T-cell (primary cell): ENCODE measurements around the gene C2CD4A. TPM values are rescaled to one million over a fixed set of nuclear protein-coding genes. Genes with fewer than 3 reads are reported as not detected.

Experiments used
- ATAC-seq, 4 experiments: fragments of 200-7000 bp in 3 of 4; fragments of 150-1000 bp in 1 of 4; cut with Tn5 transposase; replicated peaks in 1 of 4; 1 replicate in 3 of 4; 2 replicates in 1 of 4; pipeline ENCODE4 v1.10.0; 2021; ENCODE audit warnings: moderate library complexity in 3 of 4, mild to moderate bottlenecking in 2 of 4, moderate number of reproducible peaks in 1 of 4
- CTCF ChIA-PET, 2 donors: fragments of 300-600 bp; sonication (Branson Sonifier 250); formaldehyde crosslinking; loops; one replicate each; lab custom pipeline; 2022; ENCODE audit warnings: antibody characterized with exemption in 2 of 2; lab: Charles Lee
- POLR2A ChIA-PET, 2 donors: fragments of 300-600 bp; sonication (Branson Sonifier 250); formaldehyde crosslinking; loops; one replicate each; lab custom pipeline; 2022; ENCODE audit warnings: antibody characterized with exemption in 2 of 2; lab: Charles Lee
- DNase-seq, 35 experiments: peaks; one replicate each; pipeline versions ENCODE4 v3.0.0 to v3.0.0-alpha.2; 2013 to 2023
- H3K27ac ChIP-seq: one replicate; pipeline ENCODE4 v1.5.1; 2013; ENCODE audit warnings: low read length
- H3K27me3 ChIP-seq, 2 experiments: replicated peaks in 1 of 2; 1 replicate in 1 of 2; 2 replicates in 1 of 2; pipeline versions ENCODE4 v1.6.1 to v1.7.0; 2013; ENCODE audit warnings: low read length in 1 of 2, mixed read lengths in 1 of 2; ENCODE audit not compliant: control insufficient read depth in 2 of 2, insufficient read depth in 2 of 2; ENCODE audit errors: extremely low read depth in 1 of 2
- H3K36me3 ChIP-seq, 2 donors: 1 replicate in 1 of 2; 2 replicates in 1 of 2; pipeline versions ENCODE4 v1.6.1 to v1.7.0; 2013; ENCODE audit warnings: low read length in 1 of 2; ENCODE audit not compliant: control insufficient read depth in 2 of 2, insufficient read depth in 1 of 2; ENCODE audit errors: extremely low read depth in 1 of 2
- H3K4me1 ChIP-seq, 2 experiments: 1 replicate in 1 of 2; 2 replicates in 1 of 2; pipeline versions ENCODE4 v1.6.1 to v1.7.0; 2013; ENCODE audit warnings: low read length in 2 of 2, mixed read lengths in 1 of 2; ENCODE audit not compliant: insufficient read depth in 2 of 2, control insufficient read depth in 1 of 2; ENCODE audit errors: extremely low read depth in 1 of 2
- H3K4me3 ChIP-seq, 2 donors: 1 replicate in 1 of 2; 2 replicates in 1 of 2; pipeline versions ENCODE4 v1.5.1 to v1.7.0; 2013; ENCODE audit warnings: mild to moderate bottlenecking in 2 of 2, low read length in 1 of 2, moderate library complexity in 1 of 2; ENCODE audit not compliant: control insufficient read depth in 1 of 2; ENCODE audit errors: extremely low read depth in 1 of 2
- H3K9me3 ChIP-seq: 2 replicates; pipeline ENCODE4 v1.7.0; 2013
- H3K27ac Mint-ChIP-seq, 2 donors: one replicate each; pipeline ENCODE4 v1.8.0; 2020 to 2021; ENCODE audit warnings: mild to moderate bottlenecking in 2 of 2, mixed read lengths in 2 of 2
- H3K27me3 Mint-ChIP-seq, 2 donors: one replicate each; pipeline ENCODE4 v1.8.0; 2021 to 2022; ENCODE audit warnings: mixed read lengths in 2 of 2
- H3K36me3 Mint-ChIP-seq: one replicate; pipeline ENCODE4 v1.8.0; 2021; ENCODE audit warnings: mixed read lengths
- H3K4me1 Mint-ChIP-seq, 3 donors: one replicate each; pipeline ENCODE4 v1.8.0; 2020 to 2022; ENCODE audit warnings: mixed read lengths in 3 of 3, mild to moderate bottlenecking in 1 of 3
- H3K4me3 Mint-ChIP-seq, 3 donors: one replicate each; pipeline ENCODE4 v1.8.0; 2020 to 2022; ENCODE audit warnings: mild to moderate bottlenecking in 3 of 3, mixed read lengths in 3 of 3, moderate library complexity in 3 of 3
- H3K9me3 Mint-ChIP-seq, 3 donors: one replicate each; pipeline ENCODE4 v1.8.0; 2020 to 2022; ENCODE audit warnings: mixed read lengths in 3 of 3
- WGBS: methylation state at CpG from one replicate; pipeline ENCODE4 v1.1.5; 2013; ENCODE audit warnings: missing lambda C conversion rate; ENCODE audit not compliant: insufficient coverage; 5-methylcytosine and 5-hydroxymethylcytosine counted together
- total RNA-seq, 35 experiments: library from RNA in 6 of 35; stranded (reverse) in 6 of 35; fragments of 120-200 nt in 1 of 35; gene quantifications; one replicate each; pipeline versions ENCODE4 v1.2.1 to v1.2.4 and lab custom pipeline; 2013 to 2026

C2CD4A gene
- total RNA-seq, 5 donors from 2014 or later (not counting 1 experiment from before 2014, with no cell fraction given): not detected

- Histone ChIP-seq H3K9me3 (no peaks in the 10 kb centered on the region), H3K4me1 (peaks cover 2 to 16% of the 10 kb centered on the region in 2 experiments), H3K4me3 (peak overlapping the region; percentile 50 to 70), H3K36me3 (no peaks in the 10 kb centered on the region), H3K27ac (no peak overlapping the region), H3K27me3 (peaks cover 11 to 23% of the 10 kb centered on the region in 2 experiments)
- Mint-ChIP-seq H3K4me3 (peak overlapping the region; percentile 78 to 92 (median 85)), H3K27me3 (peaks cover 17 to 24% of the 10 kb centered on the region in 2 donors), H3K27ac (no peak overlapping the region), H3K9me3 (no peaks in the 10 kb centered on the region), H3K4me1 (peaks cover 16 to 25% (median 24%) of the 10 kb centered on the region in 3 donors), H3K36me3 (no peaks in the 10 kb centered on the region)
- CTCF ChIA-PET: interaction anchor here in 1 of 2 donors (1.4 kb wide), 1 partner anchor 13 kb away, joined by 3 read pairs; no protein-coding TSS in a partner anchor
- WGBS: 3% methylated on average over 62 of the region's 62 CpGs
- ATAC-seq (peak; percentile 69 to 73 (median 70)), DNase-seq (peak in 16 of 35 experiments; percentile 1 to 45 (median 10))
- POLR2A ChIA-PET: no interaction called here
Observed at GRCh38 chr15:62067448-62068044, 769 bp downstream of the C2CD4A start.

DNA sequence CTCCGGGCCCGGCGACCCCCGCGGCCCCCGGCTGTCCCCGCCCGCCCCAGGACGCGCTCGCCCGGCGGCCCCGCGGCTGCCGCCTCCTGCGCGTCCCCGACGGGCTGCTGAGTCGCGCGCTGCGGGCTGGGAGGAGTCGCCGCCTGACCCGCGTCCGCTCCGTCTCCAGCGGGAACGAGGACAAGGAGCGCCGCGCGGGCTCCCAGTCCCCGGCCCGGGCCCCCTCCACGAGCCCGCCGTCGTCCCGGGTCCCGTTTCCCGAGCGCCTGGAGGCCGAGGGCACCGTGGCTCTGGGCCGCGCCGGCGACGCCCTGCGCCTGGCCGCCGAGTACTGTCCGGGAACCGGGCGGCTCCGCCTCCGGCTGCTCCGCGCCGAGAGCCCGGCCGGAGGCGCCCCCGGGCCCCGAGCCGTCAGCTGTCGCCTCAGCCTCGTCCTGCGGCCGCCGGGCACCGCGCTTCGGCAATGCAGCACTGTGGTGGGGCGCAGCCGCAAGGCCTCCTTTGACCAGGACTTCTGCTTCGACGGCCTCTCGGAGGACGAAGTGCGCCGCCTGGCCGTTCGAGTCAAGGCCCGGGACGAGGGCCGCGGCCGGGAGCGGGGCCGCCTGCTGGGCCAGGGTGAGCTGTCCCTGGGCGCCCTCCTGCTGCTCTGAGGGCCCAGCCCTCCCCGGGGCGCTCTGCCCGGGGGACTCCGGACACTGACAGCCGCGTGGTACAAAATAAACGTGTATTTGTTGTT is 1.5 kb downstream of the C2CD4A start:
- POLR2A ChIA-PET: interaction anchor here in 1 of 2 donors (0.6 kb wide), 1 partner anchor 1792 kb away, joined by 5 read pairs; no protein-coding TSS in a partner anchor
- peaks cover 17 to 24% of the 10 kb centered on the region in 2 donors for H3K27me3 Mint-ChIP-seq
- DNase-seq (peak in 14 of 35 experiments; percentile 0 to 29 (median 10)), ATAC-seq (peak; percentile 8 to 49 (median 33))
- H3K4me1 Mint-ChIP-seq: peaks cover 16 to 25% (median 23%) of the 10 kb centered on the region in 3 donors
- Histone ChIP-seq H3K4me3 (peak overlapping the region; percentile 13 to 40), H3K9me3 (no peaks in the 10 kb centered on the region), H3K36me3 (no peaks in the 10 kb centered on the region), H3K27me3 (peaks cover 11 to 23% of the 10 kb centered on the region in 2 experiments), H3K4me1 (peaks cover 2 to 16% of the 10 kb centered on the region in 2 experiments), H3K27ac (no peak overlapping the region)
- H3K36me3 Mint-ChIP-seq: no peaks in the 10 kb centered on the region
- H3K4me3 Mint-ChIP-seq: peak overlapping the region; percentile 72 to 92 (median 82)
- CTCF ChIA-PET: interaction anchor here (0.9 to 1.7 kb wide), 2 partner anchors 7 kb away, joined by 3 to 5 read pairs; partner anchors contain the start of gene VPS13C (in 2 of the 2)
- H3K9me3 Mint-ChIP-seq: no peaks in the 10 kb centered on the region
- WGBS: 1% methylated on average over 98 of the region's 103 CpGs
- no peak overlapping the region for H3K27ac Mint-ChIP-seq

- Mint-ChIP-seq H3K9me3 (no peaks in the 10 kb centered on the region), H3K4me1 (peaks cover 16 to 22% (median 21%) of the 10 kb centered on the region in 3 donors), H3K4me3 (peak overlapping the region; percentile 65 to 82 (median 72)), H3K27me3 (peaks cover 17 to 24% of the 10 kb centered on the region in 2 donors), H3K27ac (no peak overlapping the region), H3K36me3 (no peaks in the 10 kb centered on the region)
- ChIA-PET POLR2A (interaction anchor here in 1 of 2 donors (0.6 kb wide), 1 partner anchor 1791 kb away, joined by 5 read pairs; no protein-coding TSS in a partner anchor), CTCF (interaction anchor here (0.9 to 1.7 kb wide), 2 partner anchors 8 kb away, joined by 3 to 5 read pairs; partner anchors contain the start of gene VPS13C (in 2 of the 2))
- Histone ChIP-seq H3K27me3 (peaks cover 11 to 23% of the 10 kb centered on the region in 2 experiments), H3K27ac (no peak overlapping the region), H3K9me3 (no peaks in the 10 kb centered on the region), H3K4me3 (peak overlapping the region; percentile 13 to 40), H3K36me3 (no peaks in the 10 kb centered on the region), H3K4me1 (peaks cover 2 to 16% of the 10 kb centered on the region in 2 experiments)
- ATAC-seq (no peak), DNase-seq (no peak)
- no CpG with 5 or more reads among the region's 4 CpGs for WGBS
Observed at GRCh38 chr15:62068810-62069167, 2.0 kb downstream of the C2CD4A start.

GRCh38 chr15:62069551-62069950 is 2.8 kb downstream of the C2CD4A start:
- Mint-ChIP-seq H3K9me3 (no peaks in the 10 kb centered on the region), H3K27me3 (peaks cover 17 to 24% of the 10 kb centered on the region in 2 donors), H3K4me3 (no peak overlapping the region), H3K4me1 (peaks cover 16 to 21% (median 20%) of the 10 kb centered on the region in 3 donors), H3K36me3 (no peaks in the 10 kb centered on the region), H3K27ac (no peak overlapping the region)
- WGBS: no CpG with 5 or more reads among the region's 5 CpGs
- CTCF ChIA-PET: interaction anchor here (0.9 to 1.7 kb wide), 2 partner anchors 9 kb away, joined by 3 to 5 read pairs; partner anchors contain the start of gene VPS13C (in 2 of the 2)
- H3K9me3 ChIP-seq: no peaks in the 10 kb centered on the region
- no peak overlapping the region for H3K27ac ChIP-seq
- peaks cover 2 to 16% of the 10 kb centered on the region in 2 experiments for H3K4me1 ChIP-seq
- POLR2A ChIA-PET: no interaction called here
- H3K4me3 ChIP-seq: no peak overlapping the region
- no peaks in the 10 kb centered on the region for H3K36me3 ChIP-seq
- peaks cover 11 to 21% of the 10 kb centered on the region in 2 experiments for H3K27me3 ChIP-seq
- no peak for DNase-seq
- ATAC-seq: no peak

DNA sequence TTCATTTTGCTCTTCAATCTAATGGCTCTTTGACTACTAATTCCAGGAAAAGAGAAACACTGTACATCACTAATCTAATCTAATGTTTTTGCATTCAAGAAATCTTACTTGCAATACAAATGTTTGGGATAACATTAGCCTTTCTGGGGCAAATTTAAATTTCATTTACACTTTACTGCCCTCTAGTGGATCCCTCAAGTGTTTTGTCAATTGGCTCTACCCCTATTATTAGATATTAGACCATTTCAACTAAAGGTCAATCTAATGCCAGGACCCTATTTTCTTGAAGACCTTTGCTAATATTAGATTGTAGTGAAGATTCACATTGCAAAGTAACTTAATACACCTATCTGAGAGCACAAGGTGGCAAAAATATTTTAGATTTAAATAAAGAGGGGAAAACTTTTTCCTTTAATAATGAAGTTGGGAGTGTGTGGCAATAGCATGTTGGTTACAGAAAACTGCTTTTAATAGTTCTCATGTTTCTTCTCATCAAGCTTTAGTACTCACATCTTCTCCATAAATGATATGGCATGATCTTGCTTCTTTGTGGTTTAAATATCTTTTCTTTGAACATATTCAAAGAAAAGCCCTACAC is 5.0 kb downstream of the C2CD4A start:
- Histone ChIP-seq H3K36me3 (no peaks in the 10 kb centered on the region), H3K4me1 (peaks cover 2 to 11% of the 10 kb centered on the region in 2 experiments), H3K9me3 (no peaks in the 10 kb centered on the region), H3K27ac (no peak overlapping the region), H3K4me3 (no peak overlapping the region), H3K27me3 (peaks cover 6 to 17% of the 10 kb centered on the region in 2 experiments)
- peak in 1 of 35 experiments; percentile 65 for DNase-seq
- no peak overlapping the region for H3K4me3 Mint-ChIP-seq
- CTCF ChIA-PET: interaction anchor here in 1 of 2 donors (0.9 to 1.2 kb wide), 2 partner anchors 11 to 29 kb away, joined by 3 read pairs; no protein-coding TSS in a partner anchor
- no peaks in the 10 kb centered on the region for H3K36me3 Mint-ChIP-seq
- H3K27ac Mint-ChIP-seq: no peak overlapping the region
- ATAC-seq: no peak
- H3K27me3 Mint-ChIP-seq: peaks cover 10 to 12% of the 10 kb centered on the region in 2 donors
- H3K9me3 Mint-ChIP-seq: no peaks in the 10 kb centered on the region
- POLR2A ChIA-PET: no interaction called here
- H3K4me1 Mint-ChIP-seq: peaks cover 7 to 12% (median 12%) of the 10 kb centered on the region in 3 donors
